ENCODE results near the gene SH3GL3.

Gene SH3GL3

GRCh38 chr15:83626171-83626802 lies 179.1 kb downstream of the SH3GL3 start:
- DNase-seq, result no peak

- DNase-seq, result no peak
Observed at GRCh38 chr15:83631534-83631933, 184.4 kb downstream of the SH3GL3 start.

- DNase-seq, result no peak
Observed at GRCh38 chr15:83643201-83643600, 196.1 kb downstream of the SH3GL3 start.

- no peak for DNase-seq
Observed at GRCh38 chr15:83644439-83644838, 197.3 kb downstream of the SH3GL3 start.

GRCh38 chr15:83650831-83651230 lies 203.7 kb downstream of the SH3GL3 start:
- no peak for DNase-seq

GRCh38 chr15:83651541-83651940 lies 204.4 kb downstream of the SH3GL3 start:
- no peak for DNase-seq

- no peak for DNase-seq
Observed at GRCh38 chr15:83652626-83653204, 205.6 kb downstream of the SH3GL3 start.

- DNase-seq, result no peak
Observed at GRCh38 chr15:83653288-83653638, 206.1 kb downstream of the SH3GL3 start.

- DNase-seq, result peak; percentile 52
Observed at GRCh38 chr15:83653639-83654378, 206.7 kb downstream of the SH3GL3 start, which contains the start of gene ADAMTSL3. TSS of gene ADAMTSL3 (plus strand) at chr15:83654123. CDS start at chr15:83655762, 1,639 bp downstream.

GRCh38 chr15:83654379-83655236 lies 207.5 kb downstream of the SH3GL3 start:
- DNase-seq, result no peak

GRCh38 chr15:83655237-83655616 lies 208.1 kb downstream of the SH3GL3 start:
- DNase-seq, result no peak

- no peak for DNase-seq
Observed at GRCh38 chr15:83656192-83656591, 209.1 kb downstream of the SH3GL3 start.

- DNase-seq, result no peak
Observed at GRCh38 chr15:83656943-83657528, 209.9 kb downstream of the SH3GL3 start.

GRCh38 chr15:83657549-83657948 lies 210.4 kb downstream of the SH3GL3 start:
- no peak for DNase-seq

- DNase-seq, result no peak
Observed at GRCh38 chr15:83658430-83659416, 211.6 kb downstream of the SH3GL3 start.

GRCh38 chr15:83659417-83659812 lies 212.3 kb downstream of the SH3GL3 start:
- no peak for DNase-seq

- no peak for DNase-seq
Observed at GRCh38 chr15:83665480-83665879, 218.3 kb downstream of the SH3GL3 start.

Data from hematopoietic multipotent progenitor cell treated with erythropoietin and hydrocortisone succinate and interleukin-3 and kit ligand, for 8 days (in vitro differentiated cells).